Osteocyte (in vitro differentiated cells): ENCODE measurements around the gene ELAC2. TPM values are rescaled to one million over a fixed set of nuclear protein-coding genes. Genes with fewer than 3 reads are reported as not detected.
"Not testable (repeated sequence)": the region's sequence is repeated elsewhere in the genome, so short reads cannot be mapped to it uniquely, and the experiment has no call there.

Experiments used
- DNase-seq: peaks from one replicate; pipeline ENCODE4 v3.0.0; 2021; ENCODE audit warnings: mixed read lengths; ENCODE audit not compliant: unreplicated experiment; ENCODE audit errors: extremely low spot score
- H3K27ac Mint-ChIP-seq: one replicate; pipeline ENCODE4 v1.8.0; 2021; ENCODE audit warnings: mild to moderate bottlenecking, mixed read lengths; ENCODE audit not compliant: unreplicated experiment
- H3K27me3 Mint-ChIP-seq: one replicate; pipeline ENCODE4 v1.8.0; 2021; ENCODE audit warnings: mixed read lengths; ENCODE audit not compliant: unreplicated experiment
- H3K36me3 Mint-ChIP-seq: one replicate; pipeline ENCODE4 v1.8.0; 2021; ENCODE audit warnings: mixed read lengths; ENCODE audit not compliant: unreplicated experiment
- H3K4me1 Mint-ChIP-seq: one replicate; pipeline ENCODE4 v1.8.0; 2021; ENCODE audit warnings: mixed read lengths; ENCODE audit not compliant: unreplicated experiment
- H3K4me3 Mint-ChIP-seq: one replicate; pipeline ENCODE4 v1.8.0; 2021; ENCODE audit warnings: mild to moderate bottlenecking, moderate library complexity, mixed read lengths; ENCODE audit not compliant: unreplicated experiment
- H3K9me3 Mint-ChIP-seq: one replicate; pipeline ENCODE4 v1.8.0; 2021; ENCODE audit warnings: mixed read lengths; ENCODE audit not compliant: unreplicated experiment
- total RNA-seq: library from RNA; stranded (reverse); gene quantifications from 2 replicates; pipeline ENCODE4 v1.2.1, GENCODE V29; 2021
- TF ChIP-seq, protein P1 (sequence below): fragments of 200-600 bp; sonication (generic); IDR thresholded peaks from 2 replicates; pipeline ENCODE4 v1.5.0; 2021; ENCODE audit warnings: antibody characterized with exemption, mild to moderate bottlenecking, moderate library complexity

Gene ELAC2
- total RNA-seq, 1 donor from 2014 or later, result 51.8 TPM

DNA sequence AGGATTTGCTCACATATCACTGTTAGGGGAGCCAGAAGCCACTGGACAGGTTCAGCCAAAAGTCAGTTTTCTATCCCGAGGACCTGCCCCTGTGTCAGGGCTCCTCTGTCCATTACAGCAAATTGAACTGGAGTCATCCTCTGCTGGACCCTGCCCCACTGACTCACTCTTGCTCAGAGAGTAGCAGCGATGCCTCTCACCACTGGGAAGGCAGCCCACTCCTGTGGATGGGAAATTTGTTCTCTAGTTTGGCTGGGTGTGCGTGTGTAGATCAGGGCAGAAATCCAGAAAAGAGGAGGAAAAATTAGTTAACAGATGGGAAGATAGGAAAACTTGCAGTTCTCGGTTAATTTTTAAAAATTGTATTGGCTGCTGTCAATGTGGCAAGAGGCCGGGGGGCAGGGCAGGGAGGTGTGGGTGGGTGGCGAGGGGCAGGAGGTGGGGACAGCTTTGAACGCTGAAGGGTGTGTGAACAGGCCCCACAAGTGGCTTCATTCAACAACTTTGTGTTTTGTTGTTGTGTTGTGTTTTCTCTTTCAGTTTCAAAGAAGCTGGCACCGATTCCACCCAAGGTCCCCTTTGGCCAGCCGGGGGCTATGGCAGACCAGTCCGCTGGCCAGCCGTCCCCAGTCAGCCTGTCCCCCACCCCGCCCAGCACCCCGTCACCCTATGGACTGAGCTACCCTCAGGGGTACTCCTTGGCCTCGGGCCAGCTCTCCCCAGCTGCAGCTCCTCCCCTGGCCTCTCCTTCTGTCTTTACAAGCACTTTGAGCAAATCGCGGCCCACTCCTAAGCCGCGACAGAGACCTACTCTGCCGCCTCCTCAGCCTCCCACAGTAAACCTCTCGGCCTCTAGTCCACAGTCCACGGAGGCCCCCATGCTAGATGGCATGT lies 33.6 kb downstream of the ELAC2 start:
- TF ChIP-seq, protein P1, sequence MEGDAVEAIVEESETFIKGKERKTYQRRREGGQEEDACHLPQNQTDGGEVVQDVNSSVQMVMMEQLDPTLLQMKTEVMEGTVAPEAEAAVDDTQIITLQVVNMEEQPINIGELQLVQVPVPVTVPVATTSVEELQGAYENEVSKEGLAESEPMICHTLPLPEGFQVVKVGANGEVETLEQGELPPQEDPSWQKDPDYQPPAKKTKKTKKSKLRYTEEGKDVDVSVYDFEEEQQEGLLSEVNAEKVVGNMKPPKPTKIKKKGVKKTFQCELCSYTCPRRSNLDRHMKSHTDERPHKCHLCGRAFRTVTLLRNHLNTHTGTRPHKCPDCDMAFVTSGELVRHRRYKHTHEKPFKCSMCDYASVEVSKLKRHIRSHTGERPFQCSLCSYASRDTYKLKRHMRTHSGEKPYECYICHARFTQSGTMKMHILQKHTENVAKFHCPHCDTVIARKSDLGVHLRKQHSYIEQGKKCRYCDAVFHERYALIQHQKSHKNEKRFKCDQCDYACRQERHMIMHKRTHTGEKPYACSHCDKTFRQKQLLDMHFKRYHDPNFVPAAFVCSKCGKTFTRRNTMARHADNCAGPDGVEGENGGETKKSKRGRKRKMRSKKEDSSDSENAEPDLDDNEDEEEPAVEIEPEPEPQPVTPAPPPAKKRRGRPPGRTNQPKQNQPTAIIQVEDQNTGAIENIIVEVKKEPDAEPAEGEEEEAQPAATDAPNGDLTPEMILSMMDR, result no peak
- Mint-ChIP-seq H3K36me3 (peaks cover 2% of the 10 kb centered on the region), H3K27me3 (no peaks in the 10 kb centered on the region), H3K27ac (no peak overlapping the region), H3K4me3 (no peak overlapping the region), H3K9me3 (no peaks in the 10 kb centered on the region), H3K4me1 (peaks cover 2% of the 10 kb centered on the region)
- DNase-seq, result no peak

DNA sequence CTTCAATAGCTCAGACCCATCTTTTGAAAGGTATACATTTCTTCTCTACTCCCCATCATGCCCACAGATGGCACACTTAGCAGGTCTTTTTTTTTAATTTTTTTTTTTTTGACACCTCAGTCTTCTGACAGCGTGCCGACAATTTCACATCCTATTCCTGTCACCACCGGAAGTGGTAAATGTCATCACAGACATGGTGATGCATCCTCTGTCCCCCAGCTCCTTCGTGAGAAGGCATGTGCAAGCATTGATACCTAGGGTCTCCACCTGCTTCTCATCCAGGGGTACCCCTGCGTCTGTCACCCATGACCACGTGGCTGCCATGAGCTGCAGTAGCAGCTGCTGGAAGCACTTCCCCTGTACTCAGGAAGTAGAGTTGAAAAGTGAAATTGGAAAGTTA lies 35.6 kb downstream of the ELAC2 start:
- Mint-ChIP-seq H3K9me3 (no peaks in the 10 kb centered on the region), H3K4me1 (peaks cover 2% of the 10 kb centered on the region), H3K36me3 (no peaks in the 10 kb centered on the region), H3K27ac (no peak overlapping the region), H3K4me3 (no peak overlapping the region), H3K27me3 (no peaks in the 10 kb centered on the region)
- DNase-seq, result no peak
- TF ChIP-seq, protein P1, result no peak

DNA sequence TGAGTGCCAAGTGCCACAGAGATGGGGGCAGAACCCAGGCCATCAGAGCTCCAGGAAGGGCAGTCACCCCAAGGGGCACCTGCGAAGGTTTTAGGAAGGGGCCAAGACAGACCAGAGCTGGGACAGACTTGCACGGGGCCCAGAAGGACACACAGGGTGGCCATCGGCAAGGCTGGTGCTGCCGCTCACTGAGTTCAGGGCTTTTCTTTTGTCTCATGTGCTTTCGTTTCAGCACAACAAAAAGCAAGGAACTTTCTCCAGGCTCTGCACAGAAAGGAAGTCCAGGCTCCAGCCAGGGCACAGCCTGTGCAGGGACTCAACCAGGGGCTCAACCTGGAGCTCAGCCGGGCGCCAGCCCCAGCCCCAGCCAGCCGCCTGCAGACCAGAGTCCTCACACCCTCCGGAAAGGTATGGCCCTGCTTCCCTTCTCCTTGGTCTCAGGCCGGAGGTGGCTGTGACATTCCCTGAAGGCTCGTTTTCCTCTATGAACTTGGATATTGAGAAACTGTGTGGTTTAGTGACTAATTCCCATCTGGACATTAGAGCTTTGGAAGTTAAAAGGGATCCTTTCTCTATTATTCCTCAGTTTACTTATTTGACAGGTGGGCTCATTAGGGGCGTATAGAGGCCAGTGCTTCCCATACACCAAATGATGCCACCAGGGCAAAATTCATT lies 37.9 kb downstream of the ELAC2 start:
- Mint-ChIP-seq H3K4me3 (no peak overlapping the region), H3K27ac (no peak overlapping the region), H3K9me3 (no peaks in the 10 kb centered on the region), H3K27me3 (no peaks in the 10 kb centered on the region), H3K36me3 (no peaks in the 10 kb centered on the region), H3K4me1 (peaks cover 3% of the 10 kb centered on the region)
- no peak for DNase-seq
- TF ChIP-seq, protein P1, result no peak

DNA sequence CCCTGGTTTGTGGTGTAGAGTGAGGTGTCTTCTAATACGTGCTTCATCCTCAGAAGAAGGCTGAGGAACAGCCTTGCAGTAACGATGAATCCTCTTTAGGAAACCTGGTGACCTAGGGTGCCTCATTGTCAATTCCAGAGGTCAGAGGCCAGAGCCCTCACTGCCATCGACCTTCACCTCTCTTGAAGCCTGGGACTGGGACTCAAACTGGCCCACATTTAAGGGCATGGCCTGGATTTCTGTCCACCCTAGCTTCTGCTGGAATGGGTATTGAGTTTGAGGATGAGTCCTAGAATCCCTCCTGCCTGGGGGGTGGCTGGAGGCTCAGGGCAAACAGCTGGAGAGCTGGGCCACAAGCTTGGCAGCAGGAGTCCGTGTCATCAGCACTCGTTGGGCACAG lies 38.6 kb downstream of the ELAC2 start:
- no peak for DNase-seq
- no peaks in the 10 kb centered on the region for H3K27me3 Mint-ChIP-seq
- no peaks in the 10 kb centered on the region for H3K36me3 Mint-ChIP-seq
- H3K4me1 Mint-ChIP-seq, result peaks cover 5% of the 10 kb centered on the region
- H3K9me3 Mint-ChIP-seq, result no peaks in the 10 kb centered on the region
- H3K4me3 Mint-ChIP-seq, result no peak overlapping the region
- TF ChIP-seq, protein P1, result no peak
- no peak overlapping the region for H3K27ac Mint-ChIP-seq

DNA sequence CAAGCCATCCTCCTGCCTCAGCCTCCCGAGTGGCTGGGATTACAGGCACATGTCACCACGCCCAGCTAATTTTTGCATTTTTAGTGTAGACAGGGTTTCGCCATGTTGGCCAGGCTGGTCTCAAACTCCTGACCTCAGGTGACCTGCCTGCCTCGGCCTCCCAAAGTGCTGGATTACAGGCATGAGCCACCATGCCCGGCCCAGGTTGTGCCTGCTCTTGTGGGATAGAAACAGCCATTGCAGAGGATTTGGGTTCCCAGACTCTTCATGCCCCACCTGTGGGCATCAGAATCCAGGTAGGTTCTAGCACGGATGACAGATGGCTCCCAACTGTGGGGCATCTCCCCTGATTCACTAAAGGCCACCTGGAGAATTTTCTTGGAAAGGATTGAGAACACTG lies 39.0 kb downstream of the ELAC2 start:
- not testable (repeated sequence) for H3K27ac Mint-ChIP-seq, H3K4me1 Mint-ChIP-seq, H3K36me3 Mint-ChIP-seq, H3K27me3 Mint-ChIP-seq, H3K4me3 Mint-ChIP-seq, H3K9me3 Mint-ChIP-seq, DNase-seq
